Lung (tissue), 12 donors: ENCODE measurements around the gene UGDH. TPM values are rescaled to one million over a fixed set of nuclear protein-coding genes. Genes with fewer than 3 reads are reported as not detected.

Experiments
- ATAC-seq: fragments of 200-7000 bp; cut with Tn5 transposase; one replicate; pipeline ENCODE4 v1.9.1; 2020; ENCODE audit warnings: moderate number of reproducible peaks; ENCODE audit not compliant: insufficient read depth, low FRiP score
- DNase-seq, 3 donors: peaks; one replicate each; pipeline ENCODE4 v3.0.0-alpha.2; 2013 to 2017
- H3K27ac ChIP-seq, 2 donors: one replicate each; pipeline ENCODE4 v1.5.1; 2013; ENCODE audit warnings: mild to moderate bottlenecking in 2 of 2, moderate library complexity in 2 of 2, control low read depth in 1 of 2, inconsistent platforms in 1 of 2, low read depth in 1 of 2, low read length in 1 of 2
- H3K27me3 ChIP-seq, 3 donors: one replicate each; pipeline ENCODE4 v1.5.1; 2013; ENCODE audit warnings: low read length in 2 of 3; ENCODE audit not compliant: control insufficient read depth in 3 of 3, insufficient read depth in 3 of 3
- H3K36me3 ChIP-seq, 4 donors: one replicate each; pipeline ENCODE4 v1.5.1; 2013; ENCODE audit warnings: low read length in 4 of 4, mild to moderate bottlenecking in 1 of 4, moderate library complexity in 1 of 4; ENCODE audit not compliant: control insufficient read depth in 4 of 4, insufficient read depth in 4 of 4
- H3K4me1 ChIP-seq, 5 donors: one replicate each; pipeline ENCODE4 v1.5.1; 2013; ENCODE audit warnings: low read length in 5 of 5, mild to moderate bottlenecking in 2 of 5, moderate library complexity in 1 of 5; ENCODE audit not compliant: control insufficient read depth in 5 of 5, insufficient read depth in 5 of 5
- H3K4me3 ChIP-seq: one replicate; pipeline ENCODE4 v1.5.1; 2013; ENCODE audit warnings: mild to moderate bottlenecking, control low read depth, moderate library complexity
- H3K9ac ChIP-seq, 2 donors: one replicate each; pipeline ENCODE4 v1.5.1; 2013; ENCODE audit warnings: low read length in 2 of 2, control low read depth in 1 of 2; ENCODE audit not compliant: insufficient read depth in 1 of 2
- H3K9me3 ChIP-seq, 4 donors: one replicate each; pipeline ENCODE4 v1.5.1; 2013; ENCODE audit warnings: low read length in 3 of 4, mild to moderate bottlenecking in 1 of 4, moderate library complexity in 1 of 4; ENCODE audit not compliant: control insufficient read depth in 4 of 4, insufficient read depth in 3 of 4
- CTCF ChIP-seq: IDR thresholded peaks from 2 replicates; pipeline ENCODE4 v1.5.1; 2012; ENCODE audit warnings: mild to moderate bottlenecking; ENCODE audit errors: control extremely low read depth, extremely low read depth
- WGBS, 2 donors: extraction: QIAGEN DNeasy Blood & Tissue Kit; methylation state at CpG; one replicate each; pipeline ENCODE4 v1.1.7; 2013; 5-methylcytosine and 5-hydroxymethylcytosine counted together
- polyA plus RNA-seq, 2 donors: library from polyadenylated mRNA; stranded (reverse); fragments of 200-250 nt; gene quantifications; one replicate each; pipeline ENCODE4 v1.2.1, GENCODE V29; 2013
- total RNA-seq, 2 donors: library from RNA; depleted of rRNA in 1 of 2; stranded (reverse); fragments of >200 nt in 1 of 2; gene quantifications; one replicate each; pipeline ENCODE4 v1.2.1, GENCODE V29; 2014 to 2021
- donor health status: control.
- donor health status: control.
- donor health status: Bipolar disorder and iron deficiency.
- donor health status: healthy.
- donor health status: DM: yes; HTN: yes; CAD: no.

UGDH gene
- total and polyA plus RNA-seq, 4 donors, result 13.4 to 69.1 (median 36.6) TPM

GRCh38 chr4:39530682-39531081 lies 3.4 kb upstream of the UGDH start:
- Histone ChIP-seq H3K36me3 (peaks cover 3 to 6% (median 5%) of the 10 kb centered on the region in 4 donors), H3K27ac (no peak overlapping the region), H3K9ac (no peak overlapping the region), H3K27me3 (no peaks in the 10 kb centered on the region), H3K9me3 (peaks cover 0 to 3% (median 0%) of the 10 kb centered on the region in 4 donors), H3K4me3 (no peak overlapping the region), H3K4me1 (peaks cover 0 to 8% (median 3%) of the 10 kb centered on the region in 5 donors)
- TF ChIP-seq CTCF, result no peak
- DNase-seq, result no peak
- 99 to 100% methylated on average over 3 of the region's 3 CpGs for WGBS, 2 donors
- no peak for ATAC-seq

GRCh38 chr4:39529534-39529933 lies 2.3 kb upstream of the UGDH start:
- Histone ChIP-seq H3K27ac (no peak overlapping the region), H3K36me3 (peaks cover 3 to 11% (median 4%) of the 10 kb centered on the region in 4 donors), H3K27me3 (no peaks in the 10 kb centered on the region), H3K4me3 (no peak overlapping the region), H3K9me3 (peaks cover 0 to 3% (median 0%) of the 10 kb centered on the region in 4 donors), H3K9ac (no peak overlapping the region), H3K4me1 (peaks cover 0 to 13% (median 4%) of the 10 kb centered on the region in 5 donors)
- DNase-seq (no peak), ATAC-seq (no peak)
- TF ChIP-seq CTCF, result no peak
- WGBS, 2 donors, result 94 to 97% methylated on average over 2 of the region's 2 CpGs

GRCh38 chr4:39528061-39528465 lies 824 bp upstream of the UGDH start:
- 2% methylated on average over 20 to 21 of the region's 21 CpGs for WGBS, 2 donors
- Histone ChIP-seq H3K36me3 (peaks cover 1 to 11% (median 4%) of the 10 kb centered on the region in 4 donors), H3K9ac (peak overlapping the region; percentile 48 to 88), H3K27ac (peak overlapping the region; percentile 89 to 95), H3K27me3 (no peaks in the 10 kb centered on the region), H3K4me3 (peak overlapping the region; percentile 63), H3K9me3 (peaks cover 0 to 3% (median 0%) of the 10 kb centered on the region in 4 donors), H3K4me1 (peaks cover 0 to 18% (median 4%) of the 10 kb centered on the region in 5 donors)
- DNase-seq, result no peak
- ATAC-seq, result peak; percentile 60
- TF ChIP-seq CTCF, result no peak

GRCh38 chr4:39526765-39527295 lies 409 bp downstream of the UGDH start:
- peak overlapping the region; percentile 63 for H3K4me3 ChIP-seq
- ATAC-seq (peak; percentile 12), DNase-seq (no peak)
- H3K9me3 ChIP-seq, result peaks cover 0 to 3% (median 0%) of the 10 kb centered on the region in 4 donors
- H3K9ac ChIP-seq, result peak overlapping the region; percentile 75 to 86
- peaks cover 0 to 21% (median 4%) of the 10 kb centered on the region in 5 donors for H3K4me1 ChIP-seq
- peaks cover 0 to 7% (median 1%) of the 10 kb centered on the region in 4 donors for H3K36me3 ChIP-seq
- TF ChIP-seq CTCF, result no peak
- no peaks in the 10 kb centered on the region for H3K27me3 ChIP-seq
- H3K27ac ChIP-seq, result peak overlapping the region; percentile 86 to 93
- 1% methylated on average over 26 to 33 of the region's 33 CpGs for WGBS, 2 donors
